ENCODE results near the gene CPNE2. TPM values are rescaled to one million over a fixed set of nuclear protein-coding genes. Genes with fewer than 3 reads are reported as not detected.

CPNE2 gene
- total RNA-seq, 6 donors from 2014 or later = 39.4 to 58.7 (median 53.1) TPM

- no peak for TF ChIP-seq CTCF (IDR thresholded peaks at IDR 0.05)
- no peak for TF ChIP-seq POLR2A (IDR thresholded peaks at IDR 0.05)
- TF ChIP-seq POLR2AphosphoS5 (IDR thresholded peaks at IDR 0.05) = no peak
- TF ChIP-seq EP300 (IDR thresholded peaks at IDR 0.05) = no peak
- DNase-seq (no peak), ATAC-seq (ENCODE audit: low FRiP score in 2 of 2) (no peak)
- no peaks in the 10 kb centered on the region for H3K9me3 ChIP-seq
- no peaks in the 10 kb centered on the region for H3K27me3 ChIP-seq
- WGBS, 2 donors = 66 to 75% methylated on average over 4 of the region's 4 CpGs
- peaks cover 13 to 47% (median 20%) of the 10 kb centered on the region in 4 donors for H3K4me1 ChIP-seq
- H3K27ac ChIP-seq = peak overlapping the region in 2 of 4 donors; percentile 6 to 62
- peaks cover 6 to 61% (median 23%) of the 10 kb centered on the region in 4 donors for H3K36me3 ChIP-seq
- H3K4me3 ChIP-seq = no peak overlapping the region
These were observed 60.0 kb downstream of the CPNE2 start for GRCh38 chr16:57152096-57153093.

- H3K4me3 ChIP-seq = no peak overlapping the region
- WGBS, 2 donors = 86 to 88% methylated on average over 6 of the region's 6 CpGs
- DNase-seq (no peak), ATAC-seq (ENCODE audit: low FRiP score in 2 of 2) (no peak)
- TF ChIP-seq POLR2AphosphoS5 (IDR thresholded peaks at IDR 0.05) = no peak
- no peak for TF ChIP-seq POLR2A (IDR thresholded peaks at IDR 0.05)
- TF ChIP-seq CTCF (IDR thresholded peaks at IDR 0.05) = no peak
- TF ChIP-seq EP300 (IDR thresholded peaks at IDR 0.05) = no peak
- no peaks in the 10 kb centered on the region for H3K9me3 ChIP-seq
- H3K4me1 ChIP-seq = peaks cover 3 to 34% (median 11%) of the 10 kb centered on the region in 4 donors
- H3K27me3 ChIP-seq = no peaks in the 10 kb centered on the region
- peaks cover 6 to 76% (median 31%) of the 10 kb centered on the region in 4 donors for H3K36me3 ChIP-seq
- H3K27ac ChIP-seq = no peak overlapping the region
These were observed 61.5 kb downstream of the CPNE2 start for GRCh38 chr16:57153841-57154240.

- Histone ChIP-seq H3K27me3 (no peaks in the 10 kb centered on the region), H3K9me3 (no peaks in the 10 kb centered on the region), H3K27ac (peak overlapping the region in 1 of 4 donors; percentile 42), H3K36me3 (peaks cover 6 to 74% (median 32%) of the 10 kb centered on the region in 4 donors), H3K4me1 (peaks cover 4 to 17% (median 8%) of the 10 kb centered on the region in 4 donors), H3K4me3 (no peak overlapping the region)
- ATAC-seq (ENCODE audit: low FRiP score in 2 of 2) (no peak), DNase-seq (no peak)
- WGBS, 2 donors = 77 to 80% methylated on average over 6 of the region's 6 CpGs
- TF ChIP-seq POLR2A (IDR thresholded peaks at IDR 0.05) (no peak), CTCF (IDR thresholded peaks at IDR 0.05) (no peak), POLR2AphosphoS5 (IDR thresholded peaks at IDR 0.05) (no peak), EP300 (IDR thresholded peaks at IDR 0.05) (no peak)
These were observed 63.4 kb downstream of the CPNE2 start for GRCh38 chr16:57155702-57156350.

GRCh38 chr16:57156351-57156703 lies 63.9 kb downstream of the CPNE2 start:
- H3K9me3 ChIP-seq = no peaks in the 10 kb centered on the region
- no peaks in the 10 kb centered on the region for H3K27me3 ChIP-seq
- ATAC-seq (ENCODE audit: low FRiP score in 2 of 2) (no peak), DNase-seq (no peak)
- TF ChIP-seq POLR2AphosphoS5 (IDR thresholded peaks at IDR 0.05) (no peak), EP300 (IDR thresholded peaks at IDR 0.05) (no peak), CTCF (IDR thresholded peaks at IDR 0.05) (no peak)
- H3K4me3 ChIP-seq = no peak overlapping the region
- WGBS, 2 donors = 39 to 51% methylated on average over 4 of the region's 4 CpGs
- peaks cover 6 to 74% (median 32%) of the 10 kb centered on the region in 4 donors for H3K36me3 ChIP-seq
- H3K27ac ChIP-seq = peak overlapping the region in 1 of 4 donors; percentile 42
- peaks cover 4 to 16% (median 7%) of the 10 kb centered on the region in 4 donors for H3K4me1 ChIP-seq

Measured in upper lobe of left lung (tissue), 6 donors.